Measurements from ENCODE around the gene BBC3.

The BBC3 gene

DNA sequence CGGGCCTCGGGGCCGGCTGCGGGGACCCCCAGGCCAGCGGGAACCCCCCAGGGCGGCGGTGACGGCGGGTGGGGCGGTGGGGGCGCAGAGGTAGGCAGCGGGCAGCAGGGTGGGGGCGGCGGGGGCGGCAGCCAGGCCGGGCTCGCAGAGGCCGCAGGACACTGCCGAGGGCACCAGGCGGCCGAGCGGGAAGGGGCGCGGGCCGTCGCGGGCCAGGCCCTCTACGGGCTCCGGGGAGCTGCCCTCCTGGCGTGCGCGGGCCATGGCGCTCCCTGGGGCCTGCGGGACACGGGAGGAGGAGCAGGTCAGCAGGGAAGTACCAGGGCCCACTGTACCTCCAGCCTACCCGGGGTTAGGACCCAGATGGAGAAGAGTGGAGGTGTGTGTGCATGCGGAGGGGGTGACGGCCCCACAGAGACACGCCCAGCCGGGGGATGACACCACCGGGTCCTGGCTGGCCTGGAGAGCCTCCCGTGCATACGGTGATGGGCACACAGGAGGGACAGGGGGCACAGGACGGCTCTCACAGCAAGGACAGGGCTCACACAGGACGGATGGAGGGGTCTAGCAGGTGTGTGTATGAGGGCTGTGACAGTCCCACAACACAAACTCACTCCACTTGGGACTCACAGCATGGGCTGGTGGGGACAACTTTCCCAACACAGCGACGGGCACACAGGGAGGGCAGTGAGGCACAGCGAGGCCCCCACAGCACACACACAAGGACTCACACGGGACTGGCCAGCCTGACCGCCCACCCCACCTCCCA is 2.6 kb downstream of the BBC3 start:
- H3K9ac ChIP-seq (ENCODE audit: low read depth, low read length) = peak overlapping the region; percentile 78; the same call in 1 of the 2 replicates
- peak overlapping the region; percentile 60 for H3K27ac ChIP-seq (ENCODE audit: low read length)
- H3K4me1 ChIP-seq (ENCODE audit: insufficient read depth, low read length) = peaks cover 12% of the 10 kb centered on the region; the same call in 1 of the 2 replicates

GRCh38 chr19:47227352-47228167 is 3.4 kb downstream of the BBC3 start:
- Histone ChIP-seq H3K36me3 (ENCODE audit: insufficient read depth, low read depth, low read length) (no peaks in the 10 kb centered on the region), H3K27me3 (ENCODE audit: insufficient read depth, low read length) (peaks cover 14% of the 10 kb centered on the region; the same call in 1 of the 2 replicates), H3K9me3 (ENCODE audit: insufficient read depth, low read depth, low read length) (no peaks in the 10 kb centered on the region), H3K4me1 (ENCODE audit: insufficient read depth, low read length) (peaks cover 12% of the 10 kb centered on the region; the same call in 1 of the 2 replicates), H3K27ac (ENCODE audit: low read length) (peak overlapping the region; percentile 84), H3K9ac (ENCODE audit: low read depth, low read length) (peak overlapping the region; percentile 78; the same call in 1 of the 2 replicates), H3K4me3 (ENCODE audit: low read length) (peak overlapping the region; percentile 78)

More for the DNA sequence above, 2.6 kb downstream of the BBC3 start:
- H3K4me3 ChIP-seq (ENCODE audit: low read length) = peak overlapping the region; percentile 78
- no peaks in the 10 kb centered on the region for H3K36me3 ChIP-seq (ENCODE audit: insufficient read depth, low read depth, low read length)
- H3K27me3 ChIP-seq (ENCODE audit: insufficient read depth, low read length) = peaks cover 14% of the 10 kb centered on the region; the same call in 1 of the 2 replicates
- H3K9me3 ChIP-seq (ENCODE audit: insufficient read depth, low read depth, low read length) = no peaks in the 10 kb centered on the region

DNA sequence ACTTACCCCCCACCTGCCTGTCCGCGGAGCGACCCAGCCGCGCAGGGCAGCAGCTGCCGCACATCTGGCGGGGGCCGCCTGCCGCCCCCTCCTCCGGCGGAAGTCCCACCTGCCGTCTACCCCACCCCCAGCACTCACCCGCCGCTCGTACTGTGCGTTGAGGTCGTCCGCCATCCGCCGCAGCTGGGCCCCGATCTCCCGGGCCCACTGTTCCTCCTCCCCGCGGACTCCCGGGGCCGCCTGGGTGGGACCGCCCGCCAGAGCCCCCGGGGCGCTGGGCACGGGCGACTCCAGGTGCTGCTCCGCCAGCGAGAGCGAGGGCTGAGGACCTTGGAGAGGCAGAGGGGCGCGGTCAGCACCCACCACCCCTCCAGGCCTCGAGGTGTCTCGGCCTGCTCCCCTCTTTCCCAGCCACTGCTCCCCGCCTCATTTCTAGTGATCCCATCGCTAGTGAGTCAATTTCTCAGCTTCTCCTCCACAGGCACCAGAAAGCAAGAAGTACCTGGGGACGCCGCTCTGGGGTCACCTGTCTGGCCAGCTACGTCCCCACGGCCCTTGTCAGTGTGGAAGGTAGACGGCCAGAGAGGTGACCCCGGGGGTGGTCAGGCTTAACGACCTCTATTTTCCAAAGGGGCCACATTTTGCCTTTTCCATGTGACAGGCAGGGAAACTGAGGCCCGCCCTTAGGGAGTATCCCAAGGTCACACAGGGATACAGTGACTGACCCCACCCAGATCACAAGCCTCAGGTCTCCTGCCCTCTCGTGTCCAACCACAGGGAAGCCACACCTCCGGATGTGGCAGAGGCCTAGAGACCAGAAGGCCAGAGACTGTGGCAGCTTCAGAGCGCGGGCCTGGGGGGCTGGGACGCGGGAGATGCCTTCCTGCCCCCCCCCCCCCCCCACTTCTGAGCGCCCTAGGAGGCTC is 4.3 kb downstream of the BBC3 start:
- Histone ChIP-seq H3K36me3 (ENCODE audit: insufficient read depth, low read depth, low read length) (peaks cover 6% of the 10 kb centered on the region; the same call in 1 of the 2 replicates), H3K9me3 (ENCODE audit: insufficient read depth, low read depth, low read length) (no peaks in the 10 kb centered on the region), H3K4me3 (ENCODE audit: low read length) (peak overlapping the region; percentile 78), H3K27ac (ENCODE audit: low read length) (peak overlapping the region; percentile 84), H3K4me1 (ENCODE audit: insufficient read depth, low read length) (peaks cover 10% of the 10 kb centered on the region; the same call in 1 of the 2 replicates), H3K27me3 (ENCODE audit: insufficient read depth, low read length) (peaks cover 14% of the 10 kb centered on the region; the same call in 1 of the 2 replicates), H3K9ac (ENCODE audit: low read depth, low read length) (peak overlapping the region; percentile 78; the same call in 1 of the 2 replicates)

GRCh38 chr19:47225746-47226425 is 5.1 kb downstream of the BBC3 start:
- H3K27me3 ChIP-seq (ENCODE audit: insufficient read depth, low read length) = peaks cover 14% of the 10 kb centered on the region; the same call in 1 of the 2 replicates
- H3K4me1 ChIP-seq (ENCODE audit: insufficient read depth, low read length) = peaks cover 8% of the 10 kb centered on the region; the same call in 1 of the 2 replicates
- no peaks in the 10 kb centered on the region for H3K9me3 ChIP-seq (ENCODE audit: insufficient read depth, low read depth, low read length)
- peaks cover 9% of the 10 kb centered on the region for H3K36me3 ChIP-seq (ENCODE audit: insufficient read depth, low read depth, low read length)
- H3K4me3 ChIP-seq (ENCODE audit: low read length) = peak overlapping the region; percentile 78; the same call in 1 of the 2 replicates
- peak overlapping the region; percentile 78; the same call in 1 of the 2 replicates for H3K9ac ChIP-seq (ENCODE audit: low read depth, low read length)
- H3K27ac ChIP-seq (ENCODE audit: low read length) = peak overlapping the region; percentile 84

DNA sequence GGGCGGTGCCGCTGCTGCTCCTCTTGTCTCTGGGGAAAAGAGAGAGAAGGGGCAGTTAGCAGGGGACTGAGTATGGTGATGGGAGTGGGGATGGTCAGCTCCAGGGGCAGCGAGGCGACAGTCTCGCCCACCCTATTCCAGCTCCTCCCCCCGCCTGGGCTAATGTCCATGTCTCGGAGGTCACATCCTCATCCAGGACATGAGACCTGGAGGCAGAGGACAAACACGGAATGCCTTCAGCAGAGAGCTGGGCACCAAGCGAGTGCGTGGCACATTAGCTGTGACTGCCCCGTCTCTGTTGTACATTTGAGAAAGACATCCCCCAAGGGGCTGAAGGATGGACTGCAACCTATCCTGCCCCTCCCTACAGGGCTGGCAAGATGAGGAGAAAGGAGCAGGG is 9.1 kb downstream of the BBC3 start:
- no peak overlapping the region for H3K9ac ChIP-seq (ENCODE audit: low read depth, low read length)
- peak overlapping the region; percentile 39 for H3K27ac ChIP-seq (ENCODE audit: low read length)
- no peak overlapping the region for H3K4me3 ChIP-seq (ENCODE audit: low read length)
- no peaks in the 10 kb centered on the region for H3K27me3 ChIP-seq (ENCODE audit: insufficient read depth, low read length)
- H3K4me1 ChIP-seq (ENCODE audit: insufficient read depth, low read length) = peaks cover 5% of the 10 kb centered on the region; the same call in 1 of the 2 replicates
- peaks cover 15% of the 10 kb centered on the region for H3K36me3 ChIP-seq (ENCODE audit: insufficient read depth, low read depth, low read length)
- no peaks in the 10 kb centered on the region for H3K9me3 ChIP-seq (ENCODE audit: insufficient read depth, low read depth, low read length)

- Histone ChIP-seq H3K4me3 (ENCODE audit: low read length) (no peak overlapping the region), H3K9ac (ENCODE audit: low read depth, low read length) (no peak overlapping the region), H3K9me3 (ENCODE audit: insufficient read depth, low read depth, low read length) (no peaks in the 10 kb centered on the region), H3K36me3 (ENCODE audit: insufficient read depth, low read depth, low read length) (peaks cover 15% of the 10 kb centered on the region), H3K27me3 (ENCODE audit: insufficient read depth, low read length) (no peaks in the 10 kb centered on the region), H3K27ac (ENCODE audit: low read length) (no peak overlapping the region), H3K4me1 (ENCODE audit: insufficient read depth, low read length) (peaks cover 5% of the 10 kb centered on the region; the same call in 1 of the 2 replicates)
These were observed 9.7 kb downstream of the BBC3 start for GRCh38 chr19:47221080-47221841.

- Histone ChIP-seq H3K27me3 (ENCODE audit: insufficient read depth, low read length) (no peaks in the 10 kb centered on the region), H3K9me3 (ENCODE audit: insufficient read depth, low read depth, low read length) (no peaks in the 10 kb centered on the region), H3K9ac (ENCODE audit: low read depth, low read length) (no peak overlapping the region), H3K4me1 (ENCODE audit: insufficient read depth, low read length) (peaks cover under 1% of the 10 kb centered on the region), H3K36me3 (ENCODE audit: insufficient read depth, low read depth, low read length) (peaks cover 14% of the 10 kb centered on the region), H3K4me3 (ENCODE audit: low read length) (no peak overlapping the region), H3K27ac (ENCODE audit: low read length) (no peak overlapping the region)
These were observed 15.4 kb downstream of the BBC3 start for GRCh38 chr19:47215581-47215980.

DNA sequence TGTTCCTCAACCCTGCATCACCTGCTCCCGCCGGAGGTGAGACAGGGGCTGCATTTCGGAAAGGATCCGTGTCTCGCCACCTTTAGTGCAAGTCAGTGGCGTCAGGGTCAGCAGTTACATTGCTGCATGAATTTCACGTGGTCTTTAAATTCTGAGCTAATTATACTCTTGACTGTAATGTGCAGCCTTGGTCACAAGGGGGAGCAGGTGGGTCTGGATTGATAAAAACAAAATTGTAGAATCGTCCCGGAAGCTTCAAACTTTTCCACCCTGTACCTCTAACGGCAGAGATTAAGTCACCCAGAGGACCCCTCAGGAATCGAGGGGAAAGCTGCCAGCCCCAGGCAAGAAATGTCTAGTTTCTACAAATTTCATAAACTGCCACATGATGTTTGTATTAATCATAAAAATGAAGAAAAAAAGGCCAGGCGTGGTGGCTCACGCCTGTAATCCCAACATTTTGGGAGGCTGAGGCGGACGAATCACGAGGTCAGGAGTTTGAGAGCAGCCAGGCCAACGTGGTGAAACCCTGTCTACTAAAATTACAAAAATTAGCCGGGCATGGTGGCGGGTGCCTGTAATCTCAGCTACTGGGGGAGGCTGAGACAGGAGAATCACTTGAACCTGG is 20.2 kb downstream of the BBC3 start:
- Histone ChIP-seq H3K36me3 (ENCODE audit: insufficient read depth, low read depth, low read length) (peaks cover 59% of the 10 kb centered on the region), H3K4me3 (ENCODE audit: low read length) (no peak overlapping the region)

GRCh38 chr19:47210180-47210490 is 20.9 kb downstream of the BBC3 start:
- H3K27ac ChIP-seq (ENCODE audit: low read length) = no peak overlapping the region

More for the DNA sequence above, 20.2 kb downstream of the BBC3 start:
- Histone ChIP-seq H3K27ac (ENCODE audit: low read length) (peak overlapping the region; percentile 42), H3K9me3 (ENCODE audit: insufficient read depth, low read depth, low read length) (no peaks in the 10 kb centered on the region), H3K27me3 (ENCODE audit: insufficient read depth, low read length) (no peaks in the 10 kb centered on the region), H3K9ac (ENCODE audit: low read depth, low read length) (peak overlapping the region; percentile 71; the same call in 1 of the 2 replicates), H3K4me1 (ENCODE audit: insufficient read depth, low read length) (peaks cover 13% of the 10 kb centered on the region)

More at GRCh38 chr19:47210180-47210490, 20.9 kb downstream of the BBC3 start:
- Histone ChIP-seq H3K9ac (ENCODE audit: low read depth, low read length) (peak overlapping the region; percentile 71; the same call in 1 of the 2 replicates), H3K4me1 (ENCODE audit: insufficient read depth, low read length) (peaks cover 13% of the 10 kb centered on the region), H3K27me3 (ENCODE audit: insufficient read depth, low read length) (no peaks in the 10 kb centered on the region), H3K36me3 (ENCODE audit: insufficient read depth, low read depth, low read length) (peaks cover 65% of the 10 kb centered on the region), H3K9me3 (ENCODE audit: insufficient read depth, low read depth, low read length) (no peaks in the 10 kb centered on the region), H3K4me3 (ENCODE audit: low read length) (no peak overlapping the region)

Data from iPS-20b (cell line).